Measurements from ENCODE around the gene DPP8. TPM values are rescaled to one million over a fixed set of nuclear protein-coding genes. Genes with fewer than 3 reads are reported as not detected.

The DPP8 gene
- total RNA-seq, 1 donor from 2014 or later: 39.0 TPM

DNA sequence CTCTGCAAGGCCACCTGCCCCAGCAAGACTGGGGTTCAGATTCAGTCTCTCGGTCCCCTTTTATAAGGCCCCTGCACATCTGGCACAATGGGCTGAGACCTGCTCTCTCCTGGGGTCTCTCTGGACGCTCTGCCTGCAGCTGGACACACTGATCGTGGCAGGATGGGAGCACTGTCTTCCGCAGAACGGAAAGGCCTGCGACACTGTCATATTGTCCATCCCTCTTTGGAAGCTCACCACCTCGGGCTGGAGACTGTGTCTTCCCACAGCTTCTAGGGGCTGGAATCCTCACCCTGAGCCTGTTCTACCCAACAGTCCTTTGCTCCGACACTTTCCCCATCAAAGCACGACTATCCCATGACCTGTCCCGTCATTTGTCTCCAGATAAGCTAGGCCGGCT lies 83.3 kb downstream of the DPP8 start:
- Histone ChIP-seq H3K4me3 (no peak overlapping the region), H4K20me1 (ENCODE audit: low read depth) (no peaks in the 10 kb centered on the region), H3K4me1 (peaks cover 5% of the 10 kb centered on the region), H3K9ac (no peak overlapping the region), H3F3A (ENCODE audit: low read depth) (peaks cover 5% of the 10 kb centered on the region), H3K79me2 (ENCODE audit: low read depth) (no peaks in the 10 kb centered on the region), H3K4me2 (no peak overlapping the region), H2AFZ (replicated peaks) (peak overlapping the region; percentile 26), H3K27ac (no peak overlapping the region), H3K27me3 (no peaks in the 10 kb centered on the region), H3K9me3 (ENCODE audit: low read depth) (no peaks in the 10 kb centered on the region), H3K36me3 (no peaks in the 10 kb centered on the region)
- H3K36me3 Mint-ChIP-seq: no peaks in the 10 kb centered on the region
- TF ChIP-seq EZH2phosphoT487 (IDR thresholded peaks at IDR 0.05) (no peak), EZH2 (IDR thresholded peaks at IDR 0.05) (no peak)
- TF ChIP-seq, protein P1, sequence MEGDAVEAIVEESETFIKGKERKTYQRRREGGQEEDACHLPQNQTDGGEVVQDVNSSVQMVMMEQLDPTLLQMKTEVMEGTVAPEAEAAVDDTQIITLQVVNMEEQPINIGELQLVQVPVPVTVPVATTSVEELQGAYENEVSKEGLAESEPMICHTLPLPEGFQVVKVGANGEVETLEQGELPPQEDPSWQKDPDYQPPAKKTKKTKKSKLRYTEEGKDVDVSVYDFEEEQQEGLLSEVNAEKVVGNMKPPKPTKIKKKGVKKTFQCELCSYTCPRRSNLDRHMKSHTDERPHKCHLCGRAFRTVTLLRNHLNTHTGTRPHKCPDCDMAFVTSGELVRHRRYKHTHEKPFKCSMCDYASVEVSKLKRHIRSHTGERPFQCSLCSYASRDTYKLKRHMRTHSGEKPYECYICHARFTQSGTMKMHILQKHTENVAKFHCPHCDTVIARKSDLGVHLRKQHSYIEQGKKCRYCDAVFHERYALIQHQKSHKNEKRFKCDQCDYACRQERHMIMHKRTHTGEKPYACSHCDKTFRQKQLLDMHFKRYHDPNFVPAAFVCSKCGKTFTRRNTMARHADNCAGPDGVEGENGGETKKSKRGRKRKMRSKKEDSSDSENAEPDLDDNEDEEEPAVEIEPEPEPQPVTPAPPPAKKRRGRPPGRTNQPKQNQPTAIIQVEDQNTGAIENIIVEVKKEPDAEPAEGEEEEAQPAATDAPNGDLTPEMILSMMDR (IDR thresholded peaks at IDR 0.05): no peak
- H3K4me3 Mint-ChIP-seq: no peak overlapping the region
- H3K4me1 Mint-ChIP-seq: peaks cover 7% of the 10 kb centered on the region
- H3K27ac Mint-ChIP-seq: no peak overlapping the region
- DNase-seq (ENCODE audit: low spot score): no peak
- no peaks in the 10 kb centered on the region for H3K27me3 Mint-ChIP-seq (ENCODE audit: insufficient read depth, low read depth)
- H3K9me3 Mint-ChIP-seq: no peaks in the 10 kb centered on the region

DNA sequence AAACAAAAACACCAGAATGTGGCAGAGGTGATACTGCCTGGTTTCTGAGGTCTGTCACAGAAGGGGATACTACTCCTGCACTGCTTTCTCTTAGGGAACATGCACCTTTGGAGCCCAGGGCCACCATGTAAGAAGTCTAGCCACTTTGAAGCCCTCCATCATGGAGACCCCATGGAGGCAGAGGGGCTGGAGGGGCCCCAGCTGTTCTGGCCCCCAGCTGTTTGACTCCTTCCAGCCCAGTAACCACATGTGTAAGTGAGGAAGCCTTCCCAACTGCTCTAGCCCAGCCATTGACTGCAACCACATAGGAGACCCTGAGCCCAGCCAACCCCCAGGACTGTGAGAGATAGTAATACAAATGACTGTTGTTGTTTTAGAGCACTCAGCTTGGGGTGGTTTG lies 85.8 kb downstream of the DPP8 start:
- TF ChIP-seq EZH2phosphoT487 (IDR thresholded peaks at IDR 0.05): no peak
- TF ChIP-seq, protein P1 (IDR thresholded peaks at IDR 0.05): no peak
- no peak for TF ChIP-seq EZH2 (IDR thresholded peaks at IDR 0.05)
- Histone ChIP-seq H3K27me3 (no peaks in the 10 kb centered on the region), H3K27ac (no peak overlapping the region), H3F3A (ENCODE audit: low read depth) (no peaks in the 10 kb centered on the region), H3K9me3 (ENCODE audit: low read depth) (no peaks in the 10 kb centered on the region), H3K4me2 (no peak overlapping the region), H3K79me2 (ENCODE audit: low read depth) (no peaks in the 10 kb centered on the region), H3K9ac (no peak overlapping the region), H3K4me1 (no peaks in the 10 kb centered on the region), H3K4me3 (no peak overlapping the region), H3K36me3 (no peaks in the 10 kb centered on the region), H2AFZ (replicated peaks) (no peak overlapping the region), H4K20me1 (ENCODE audit: low read depth) (no peaks in the 10 kb centered on the region)
- Mint-ChIP-seq H3K9me3 (no peaks in the 10 kb centered on the region), H3K36me3 (no peaks in the 10 kb centered on the region), H3K27me3 (ENCODE audit: insufficient read depth, low read depth) (no peaks in the 10 kb centered on the region), H3K4me3 (no peak overlapping the region), H3K4me1 (peaks cover 8% of the 10 kb centered on the region), H3K27ac (no peak overlapping the region)
- DNase-seq (ENCODE audit: low spot score): no peak

DNA sequence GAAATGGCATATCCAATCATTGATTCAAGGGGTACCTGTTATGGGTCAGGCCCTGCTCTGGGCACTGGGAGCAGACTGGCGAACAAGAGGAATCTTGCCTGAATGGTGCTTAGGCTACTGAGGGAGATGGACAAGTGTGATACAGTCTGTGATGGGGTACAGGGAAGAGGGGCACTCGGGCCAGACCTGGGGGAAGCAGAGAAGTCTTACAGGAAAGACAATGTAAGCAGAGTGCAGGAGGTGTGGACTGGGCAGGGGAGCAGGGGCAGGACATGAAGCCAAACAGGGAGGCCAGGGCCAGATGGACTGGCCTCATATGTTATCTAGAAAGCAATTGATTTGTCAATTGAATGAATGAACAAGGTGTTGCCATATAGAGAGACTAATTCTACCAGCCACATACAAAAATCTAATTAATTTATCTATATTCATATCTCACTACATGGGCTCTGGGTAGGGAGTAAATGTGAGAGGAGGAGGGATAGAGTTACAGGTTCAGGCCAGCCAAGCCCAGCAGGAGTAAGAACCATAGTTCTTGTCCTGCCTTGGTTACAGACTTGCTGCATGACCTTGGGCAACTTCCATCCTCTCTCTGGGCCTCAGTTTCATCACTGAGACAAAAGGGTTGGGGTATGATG lies 91.2 kb downstream of the DPP8 start:
- peaks cover 27% of the 10 kb centered on the region for H3K4me1 Mint-ChIP-seq
- H3K4me2 ChIP-seq: no peak overlapping the region
- H3K27me3 ChIP-seq: no peaks in the 10 kb centered on the region
- no peaks in the 10 kb centered on the region for H3K9me3 ChIP-seq (ENCODE audit: low read depth)
- no peak overlapping the region for H3K4me3 ChIP-seq
- H3F3A ChIP-seq (ENCODE audit: low read depth): peaks cover 25% of the 10 kb centered on the region
- H3K79me2 ChIP-seq (ENCODE audit: low read depth): peaks cover 9% of the 10 kb centered on the region
- H3K9me3 Mint-ChIP-seq: no peaks in the 10 kb centered on the region
- TF ChIP-seq EZH2 (IDR thresholded peaks at IDR 0.05) (no peak), EZH2phosphoT487 (IDR thresholded peaks at IDR 0.05) (no peak)
- TF ChIP-seq, protein P1 (IDR thresholded peaks at IDR 0.05): no peak
- DNase-seq (ENCODE audit: low spot score): no peak
- no peaks in the 10 kb centered on the region for H3K36me3 ChIP-seq
- peaks cover 16% of the 10 kb centered on the region for H3K4me1 ChIP-seq
- peak overlapping the region; percentile 1 for H3K27ac Mint-ChIP-seq
- no peak overlapping the region for H3K4me3 Mint-ChIP-seq
- H3K27me3 Mint-ChIP-seq (ENCODE audit: insufficient read depth, low read depth): peaks cover 6% of the 10 kb centered on the region
- no peaks in the 10 kb centered on the region for H3K36me3 Mint-ChIP-seq
- no peak overlapping the region for H3K9ac ChIP-seq
- no peak overlapping the region for H3K27ac ChIP-seq
- H4K20me1 ChIP-seq (ENCODE audit: low read depth): no peaks in the 10 kb centered on the region
- no peak overlapping the region for H2AFZ ChIP-seq (replicated peaks)

All from neural progenitor cell (in vitro differentiated cells).